Activated CD4-positive, alpha-beta T cell treated with anti-CD3 and anti-CD28 coated beads for 24 hours (primary cell): Measurements from ENCODE around the gene TNFRSF1B.
A peak's percentile ranks its signal among the peaks of the same experiment; 100 is the strongest.
"Not testable (repeated sequence)": the region's sequence is repeated elsewhere in the genome, so short reads cannot be mapped to it uniquely, and the experiment has no call there.

Experiments used
- DNase-seq, 2 donors: peaks; one replicate each; pipeline ENCODE4 v3.0.0-alpha.2; 2020; ENCODE audit warnings: low read depth in 2 of 2

The TNFRSF1B gene

GRCh38 chr1:12219800-12220199 lies 53.0 kb downstream of the TNFRSF1B start:
- DNase-seq: no peak

GRCh38 chr1:12220890-12221289 lies 54.1 kb downstream of the TNFRSF1B start:
- no peak for DNase-seq

DNA sequence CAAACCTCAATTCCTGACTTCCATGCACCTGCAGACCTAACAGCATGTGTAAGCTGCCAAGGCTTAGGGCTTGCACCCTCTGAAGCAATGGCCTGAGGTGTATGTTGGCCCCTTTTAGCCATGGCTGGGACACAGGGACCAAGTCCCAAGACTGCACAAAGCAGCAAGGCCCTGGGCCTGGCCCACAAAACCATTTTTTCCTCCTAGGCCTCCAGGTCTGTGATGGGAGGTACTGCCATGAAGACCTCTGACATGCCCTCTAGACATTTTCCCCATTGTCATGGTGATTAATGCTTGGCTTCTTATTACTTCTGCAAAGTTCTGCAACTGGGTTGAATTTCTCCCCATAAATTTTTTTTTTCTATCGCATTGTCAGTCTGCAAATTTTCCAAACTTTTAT lies 55.9 kb downstream of the TNFRSF1B start:
- not testable (repeated sequence) for DNase-seq

DNA sequence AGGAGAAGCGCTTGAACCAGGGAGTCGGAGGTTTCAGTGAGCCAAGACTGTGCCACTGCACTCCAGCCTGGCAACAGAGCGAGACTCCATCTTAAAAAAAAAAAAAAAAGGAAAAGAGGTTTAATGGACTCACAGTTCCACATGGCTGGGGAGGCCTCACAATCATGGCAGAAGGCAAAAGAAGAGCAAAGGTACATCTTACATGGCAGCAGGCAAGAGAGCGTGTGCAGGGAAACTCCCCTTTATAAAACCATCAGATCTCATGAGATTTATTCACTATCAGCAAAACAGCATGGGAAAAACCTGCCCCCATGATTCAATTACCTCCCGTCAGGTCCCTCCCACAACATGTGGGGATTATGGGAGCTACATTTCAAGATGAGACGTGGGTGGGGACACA lies 57.3 kb downstream of the TNFRSF1B start:
- DNase-seq: not testable (repeated sequence)

DNA sequence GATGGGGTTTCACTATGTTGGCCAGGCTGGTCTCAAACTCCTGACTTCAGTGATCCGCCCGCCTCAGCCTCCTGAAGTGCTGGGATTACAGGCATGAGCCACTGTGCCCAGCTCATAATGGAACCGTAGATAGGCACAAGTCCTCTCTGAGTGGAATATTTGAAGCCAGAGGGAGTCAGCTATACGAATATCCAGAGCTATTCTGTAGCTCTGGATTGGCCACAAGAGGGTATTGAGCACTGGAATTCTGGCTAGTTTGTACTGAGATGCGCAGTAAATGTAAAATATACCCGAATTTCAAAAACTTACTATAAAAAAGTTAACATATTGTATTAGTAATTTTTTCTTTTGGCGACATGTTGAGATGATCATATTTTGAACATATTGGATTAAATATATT lies 62.2 kb downstream of the TNFRSF1B start:
- no peak for DNase-seq

- no peak for DNase-seq
These were observed 62.6 kb downstream of the TNFRSF1B start for GRCh38 chr1:12229386-12229834.

DNA sequence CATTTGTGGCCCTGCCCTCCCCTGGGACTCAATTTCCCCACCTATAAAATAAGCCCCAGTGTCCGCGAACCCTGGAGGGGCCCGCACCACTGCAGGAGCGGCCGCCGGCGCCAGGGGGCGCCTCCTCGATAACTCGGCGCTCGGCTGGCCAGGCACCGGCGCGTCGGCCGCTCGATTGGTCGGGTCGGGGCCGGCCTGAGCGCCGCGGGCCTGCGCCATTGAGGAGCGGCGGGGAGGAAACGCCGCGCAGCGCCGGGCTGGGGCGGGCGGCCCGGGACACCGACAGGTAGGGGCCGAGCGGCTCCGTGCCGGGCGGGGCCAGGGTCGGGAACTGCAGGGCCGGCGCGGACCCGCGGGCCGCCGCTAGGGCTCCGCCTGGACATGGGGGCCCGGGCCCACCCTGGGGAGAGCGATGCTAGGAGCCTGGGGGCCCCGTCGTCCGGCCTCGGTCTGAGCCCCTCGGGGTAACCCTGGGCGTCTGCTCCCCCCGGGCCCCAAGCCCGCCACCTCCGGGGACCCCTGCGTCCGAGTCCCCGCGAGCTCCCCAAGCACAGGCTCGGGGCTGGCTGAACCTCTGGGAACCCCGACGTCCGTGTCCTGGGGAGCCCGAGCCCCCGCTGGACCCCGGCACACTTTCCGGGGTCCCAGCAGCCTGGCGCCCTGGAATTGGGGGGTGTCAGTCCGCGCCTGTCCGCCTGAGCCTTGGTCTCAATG lies 63.2 kb downstream of the TNFRSF1B start, which contains the start of gene VPS13D:
Gene VPS13D (plus strand): TSS at position 196 of the 714 bp plus-strand sequence. CDS start 4,237 bp downstream, outside the sequence.
- peak; percentile 80 to 82 for DNase-seq

DNA sequence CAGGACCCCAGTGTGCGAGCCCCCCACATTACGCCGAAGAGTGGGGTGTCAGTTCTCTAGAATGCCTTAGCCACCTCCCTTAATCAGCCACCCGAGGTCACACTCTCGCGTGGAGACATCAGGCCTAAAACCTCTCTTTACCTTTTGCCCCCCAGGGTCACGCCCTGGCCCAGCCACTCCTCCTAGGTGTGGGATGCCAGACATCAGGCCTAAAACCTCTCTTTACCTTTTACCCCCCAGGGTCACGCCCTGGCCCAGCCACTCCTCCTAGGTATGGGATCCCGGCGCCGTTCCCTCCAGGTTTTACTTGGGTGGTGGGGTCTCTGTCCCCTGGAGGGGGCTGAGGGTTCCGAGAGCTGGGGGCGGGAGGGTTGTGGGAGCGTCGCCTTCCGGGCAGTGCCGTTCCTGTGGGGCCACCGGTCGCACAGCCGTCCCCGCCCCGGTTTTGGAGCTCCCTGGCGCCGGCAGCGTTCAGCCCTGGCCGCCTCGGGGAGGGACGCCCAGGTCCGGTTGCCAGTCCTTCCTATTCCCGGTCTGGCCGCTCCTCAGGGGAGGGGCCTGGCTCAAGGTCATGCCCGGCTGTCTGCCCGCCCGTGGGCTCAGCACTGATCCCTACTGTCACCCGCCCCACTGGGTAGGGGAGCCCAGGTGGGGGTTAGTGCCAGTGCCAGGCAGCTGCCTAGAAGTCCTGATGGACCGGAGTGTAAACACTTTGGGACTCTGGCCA lies 63.9 kb downstream of the TNFRSF1B start:
- DNase-seq: no peak

DNA sequence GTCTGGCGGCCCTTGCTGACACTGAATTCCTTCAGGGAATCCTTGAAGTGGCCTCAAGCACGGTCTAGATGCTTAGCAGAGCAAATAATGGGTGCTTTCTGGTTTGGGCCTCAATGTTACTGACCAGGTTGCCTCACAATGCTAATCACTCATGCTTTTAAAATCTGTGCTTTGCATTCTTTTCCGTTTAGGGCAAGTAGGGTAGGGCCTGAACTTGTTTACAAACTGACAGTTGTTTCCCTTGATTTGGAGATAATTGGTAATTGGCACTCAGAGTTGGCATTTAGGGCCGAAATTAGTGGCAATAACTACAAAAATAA lies 64.4 kb downstream of the TNFRSF1B start:
- DNase-seq: no peak

DNA sequence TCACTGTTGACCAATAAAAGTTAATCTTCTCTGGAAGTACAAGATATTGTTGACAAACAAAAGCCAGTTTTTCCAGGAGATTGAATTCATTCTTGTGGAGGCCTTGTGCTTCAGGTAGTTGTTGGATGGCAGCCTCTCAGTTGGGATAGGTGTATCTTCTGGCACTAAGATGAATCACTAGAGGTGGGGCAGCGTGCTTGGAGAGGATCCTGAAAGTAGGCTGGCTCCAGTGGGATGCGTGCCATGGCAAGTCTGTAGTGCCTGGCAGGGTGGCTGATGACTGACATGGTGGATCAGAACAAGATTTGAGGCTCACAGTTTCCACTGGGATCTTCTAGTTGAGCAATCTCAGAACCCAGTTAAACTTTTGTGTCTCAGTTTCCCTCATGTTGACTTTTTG lies 65.4 kb downstream of the TNFRSF1B start:
- DNase-seq: no peak

- no peak for DNase-seq
These were observed 77.3 kb downstream of the TNFRSF1B start for GRCh38 chr1:12244078-12244477.

GRCh38 chr1:12244585-12244984 lies 77.8 kb downstream of the TNFRSF1B start:
- no peak for DNase-seq

DNA sequence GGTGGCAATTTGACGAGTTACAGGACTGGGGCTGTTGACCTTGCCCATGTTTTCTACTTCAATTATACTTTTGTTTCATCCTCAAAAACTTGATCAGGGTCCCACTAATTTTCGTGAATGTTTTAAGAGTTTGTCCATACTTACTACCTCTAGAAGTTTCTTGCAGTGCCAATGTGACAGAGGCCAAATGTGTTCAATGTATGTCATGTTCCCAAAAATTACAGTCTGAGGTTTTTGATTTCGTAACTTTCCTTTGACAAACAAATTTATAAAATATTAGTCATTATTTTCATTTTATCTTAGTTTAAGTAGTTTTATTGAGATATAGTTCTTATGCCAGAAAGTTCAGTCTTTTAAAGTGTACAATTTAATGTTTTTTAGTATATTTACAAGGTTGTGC lies 78.3 kb downstream of the TNFRSF1B start:
- DNase-seq: no peak

- DNase-seq: no peak
These were observed 78.9 kb downstream of the TNFRSF1B start for GRCh38 chr1:12245733-12246132.

DNA sequence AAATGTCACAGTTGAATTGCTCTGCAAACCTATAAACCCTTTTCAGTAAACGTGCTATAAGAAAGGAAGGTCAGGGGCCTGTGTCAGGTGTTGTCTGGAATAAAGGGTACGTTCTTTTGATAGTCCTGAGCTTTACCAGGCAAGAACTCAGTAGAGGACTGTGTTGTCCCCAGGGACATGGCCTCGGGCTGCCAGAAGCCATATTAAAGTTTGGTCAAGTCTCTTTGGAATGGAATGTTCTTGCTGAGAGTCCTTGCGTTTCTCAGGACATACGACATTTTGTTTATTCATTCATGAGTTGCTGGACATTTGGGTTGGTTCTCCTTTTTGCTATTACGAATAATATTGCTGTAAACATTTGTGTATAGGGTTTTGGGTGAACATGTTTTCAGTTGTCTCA lies 79.8 kb downstream of the TNFRSF1B start:
- DNase-seq: no peak

DNA sequence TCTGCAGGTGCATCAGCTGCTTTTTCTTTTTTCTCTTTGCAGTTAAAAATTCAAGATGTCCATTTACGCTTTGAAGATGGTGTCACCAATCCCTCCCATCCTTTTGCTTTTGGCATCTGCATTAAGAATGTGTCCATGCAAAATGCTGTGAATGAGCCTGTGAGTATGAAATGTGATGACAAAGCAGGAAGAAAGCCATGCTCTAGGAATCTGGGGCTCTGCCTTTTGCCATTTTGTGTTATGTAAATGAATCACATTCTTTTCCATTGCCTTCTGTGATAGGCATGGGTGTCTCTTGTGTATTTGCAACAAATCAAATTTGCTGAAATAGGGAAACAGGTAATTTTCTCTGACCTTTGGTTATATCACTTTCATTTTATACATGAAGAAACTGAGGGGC lies 82.4 kb downstream of the TNFRSF1B start:
- DNase-seq: no peak

- no peak for DNase-seq
These were observed 83.0 kb downstream of the TNFRSF1B start for GRCh38 chr1:12249748-12250147.

DNA sequence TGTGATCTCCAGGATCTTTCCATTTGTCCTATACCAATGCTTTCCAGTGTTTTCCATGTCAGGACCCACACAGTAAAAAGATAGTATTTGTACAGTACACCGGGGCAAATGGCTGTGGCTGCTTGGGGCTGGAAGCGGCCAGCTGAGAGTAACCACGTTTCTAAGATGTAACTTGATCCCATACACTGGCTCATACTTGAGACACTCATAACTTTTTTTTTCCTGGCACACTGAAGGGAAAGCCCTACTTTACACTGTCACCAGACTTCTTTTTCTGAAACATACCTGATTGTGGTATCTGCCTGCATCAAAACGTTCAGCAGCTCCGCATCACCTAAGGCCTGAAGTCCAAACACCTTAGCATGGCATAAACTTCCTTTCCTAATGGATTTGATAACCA lies 84.7 kb downstream of the TNFRSF1B start:
- DNase-seq: no peak

GRCh38 chr1:12255913-12256312 lies 89.1 kb downstream of the TNFRSF1B start:
- DNase-seq: no peak

- no peak for DNase-seq
These were observed 91.5 kb downstream of the TNFRSF1B start for GRCh38 chr1:12258272-12258671.
